Endothelial cell of umbilical vein (primary cell): ENCODE data around the gene AUTS2. TPM values are rescaled to one million over a fixed set of nuclear protein-coding genes. Genes with fewer than 3 reads are reported as not detected.

Experiments
- BruUV-seq: library from RNA; stranded (reverse); fragments of 400-500 nt; replicated peaks from 2 replicates; lab custom pipeline; 2021; lab: Mats Ljungman, UMichigan
- CTCF ChIA-PET: fragments of 300-600, 350-600 bp; sonication (Branson Sonifier 250); formaldehyde crosslinking; loops from one replicate; lab custom pipeline; 2021; ENCODE audit warnings: antibody characterized with exemption, inconsistent platforms; lab: Charles Lee
- POLR2A ChIA-PET: fragments of 300-600, 350-600 bp; sonication (Branson Sonifier 250); formaldehyde crosslinking; loops from one replicate; lab custom pipeline; 2021; ENCODE audit warnings: antibody characterized with exemption, inconsistent platforms; lab: Charles Lee
- DNase-seq: peaks from one replicate; pipeline ENCODE4 v3.0.0-alpha.2; 2011; ENCODE audit warnings: low read depth, low spot score
- FAIRE-seq: peaks from 2 replicates; lab custom pipeline; 2011; peaks lifted over from hg19 to GRCh38; lab: Jason Lieb, UNC
- H2AFZ ChIP-seq: 2 replicates; pipeline ENCODE4 v1.6.0; 2012; ENCODE audit warnings: low read depth, low read length, control low read depth, inconsistent platforms
- H3K27ac ChIP-seq: 2 replicates; pipeline ENCODE4 v1.5.1; 2011; ENCODE audit warnings: low read depth, mild to moderate bottlenecking, control low read depth, low read length, moderate library complexity; ENCODE audit not compliant: insufficient read depth
- H3K27me3 ChIP-seq, 2 experiments: 2 replicates each; pipeline versions ENCODE4 v1.6.0 to v1.6.1; 2011; ENCODE audit warnings: low read length in 2 of 2, mixed read lengths in 1 of 2; ENCODE audit not compliant: control insufficient read depth in 2 of 2, insufficient read depth in 2 of 2
- H3K36me3 ChIP-seq, 2 experiments: 2 replicates in 1 of 2; 3 replicates in 1 of 2; pipeline ENCODE4 v1.5.1; 2011; ENCODE audit warnings: low read length in 2 of 2, mild to moderate bottlenecking in 1 of 2, moderate library complexity in 1 of 2; ENCODE audit not compliant: control insufficient read depth in 2 of 2, insufficient read depth in 2 of 2; ENCODE audit errors: extremely low read depth in 1 of 2
- H3K4me1 ChIP-seq: 3 replicates; pipeline ENCODE4 v1.5.1; 2011; ENCODE audit warnings: mild to moderate bottlenecking, low read length; ENCODE audit not compliant: control insufficient read depth, insufficient read depth; ENCODE audit errors: extremely low read depth
- H3K4me2 ChIP-seq: 2 replicates; pipeline ENCODE4 v1.6.1; 2011; ENCODE audit warnings: low read length, control low read depth, mixed read lengths; ENCODE audit not compliant: insufficient read depth
- H3K4me3 ChIP-seq, 3 experiments: fragments of 200-600 bp in 1 of 3; sonication (generic), shearing (Covaris generic) in 1 of 3; replicated peaks in 1 of 3; 2 replicates each; pipeline ENCODE4 v1.5.1; 2011 to 2016; ENCODE audit warnings: control low read depth in 3 of 3, low read length in 3 of 3, mild to moderate bottlenecking in 2 of 3, inconsistent platforms in 1 of 3, low read depth in 1 of 3, moderate library complexity in 1 of 3; ENCODE audit not compliant: insufficient read depth in 1 of 3
- H3K79me2 ChIP-seq: 2 replicates; pipeline ENCODE4 v1.6.0; 2012; ENCODE audit warnings: low read length, inconsistent platforms; ENCODE audit not compliant: control insufficient read depth, insufficient read depth
- H3K9ac ChIP-seq: replicated peaks from 2 replicates; pipeline ENCODE3; 2011; ENCODE audit warnings: low read length, control low read depth; ENCODE audit not compliant: insufficient read depth; ENCODE audit errors: extremely low read depth
- H3K9me1 ChIP-seq: replicated peaks from 3 replicates; pipeline ENCODE4 v1.6.0; 2011; ENCODE audit warnings: mild to moderate bottlenecking, low read length; ENCODE audit not compliant: control insufficient read depth, insufficient read depth; ENCODE audit errors: extremely low read depth
- H3K9me3 ChIP-seq: replicated peaks from 2 replicates; pipeline ENCODE4 v1.5.1; 2012; ENCODE audit warnings: low read length, inconsistent platforms; ENCODE audit not compliant: control insufficient read depth, insufficient read depth
- H4K20me1 ChIP-seq: replicated peaks from 2 replicates; pipeline ENCODE3; 2011; ENCODE audit warnings: mild to moderate bottlenecking, low read length; ENCODE audit not compliant: control insufficient read depth, insufficient read depth; ENCODE audit errors: extremely low read depth
- EZH2 ChIP-seq: IDR thresholded peaks from 2 replicates; pipeline ENCODE4 v1.6.1; 2012; ENCODE audit warnings: borderline replicate concordance, low read depth, mild to moderate bottlenecking, moderate library complexity, low read length, inconsistent platforms; ENCODE audit not compliant: severe bottlenecking
- FOS ChIP-seq: IDR thresholded peaks from 2 replicates; pipeline ENCODE4 v1.6.1; 2011; ENCODE audit warnings: mild to moderate bottlenecking, low read length, moderate library complexity, borderline replicate concordance; ENCODE audit not compliant: insufficient read depth
- POLR2A ChIP-seq: IDR thresholded peaks from 2 replicates; pipeline ENCODE4 v1.6.1; 2012; ENCODE audit warnings: low read depth, mild to moderate bottlenecking, control low read depth, low read length
- dilution Hi-C: fragments of 300-500 bp; cut with MboI; formaldehyde crosslinking; loops from one replicate; pipeline ENCODE4 v1.15.0; 2019; ENCODE audit warnings: low sequenced_read_pairs; ENCODE audit not compliant: extremely low pct_ligation_motif_present
- intact Hi-C: fragments of 100-400 bp; cut with micrococcal nuclease; formaldehyde crosslinking; loops from one replicate; pipeline ENCODE4 v1.10.0; 2022
- polyA plus RNA-seq, 4 experiments: library from polyadenylated mRNA; depleted of rRNA in 3 of 4; stranded (reverse) in 3 of 4; unstranded in 1 of 4; fragments of >200 nt; gene quantifications; 2 replicates each; pipeline versions ENCODE4 v1.2.1 to v1.2.3, GENCODE V29; 2011 to 2012; ENCODE audit warnings: missing spikeins in 1 of 4
- total RNA-seq: library from RNA; stranded (reverse); gene quantifications from 2 replicates; pipeline ENCODE4 v1.2.3, GENCODE V29; 2021
- TF ChIP-seq, protein P1 (sequence below), 2 donors: IDR thresholded peaks; 1 replicate in 1 of 2; 2 replicates in 1 of 2; pipeline ENCODE4 v1.5.1; 2011; ENCODE audit warnings: low read length in 2 of 2, mild to moderate bottlenecking in 2 of 2, moderate library complexity in 2 of 2, control low read depth in 1 of 2, inconsistent platforms in 1 of 2, low read depth in 1 of 2; ENCODE audit not compliant: insufficient read depth in 1 of 2; ENCODE audit errors: extremely low read depth in 1 of 2

Gene AUTS2
- total and polyA plus RNA-seq, 2 donors (not counting 3 experiments of a cell fraction or from before 2014, with no cell fraction given) = 0.59 to 8.0 TPM

- Histone ChIP-seq H2AFZ (no peak overlapping the region), H3K27me3 (no peaks in the 10 kb centered on the region), H3K9ac (no peak overlapping the region), H3K9me1 (no peaks in the 10 kb centered on the region), H3K36me3 (no peaks in the 10 kb centered on the region), H4K20me1 (no peaks in the 10 kb centered on the region), H3K4me3 (no peak overlapping the region), H3K79me2 (no peaks in the 10 kb centered on the region), H3K4me2 (no peak overlapping the region), H3K4me1 (no peaks in the 10 kb centered on the region), H3K9me3 (no peaks in the 10 kb centered on the region), H3K27ac (no peak overlapping the region)
- FAIRE-seq (no peak), DNase-seq (no peak)
- BruUV-seq = no TSS peak
- intact Hi-C loops (no loop called here), dilution Hi-C loops (no loop called here)
- POLR2A ChIA-PET = no interaction called here
- TF ChIP-seq FOS = no peak
- CTCF ChIA-PET = no interaction called here
Observed at GRCh38 chr7:69759373-69759772, 161.1 kb downstream of the AUTS2 start.

DNA sequence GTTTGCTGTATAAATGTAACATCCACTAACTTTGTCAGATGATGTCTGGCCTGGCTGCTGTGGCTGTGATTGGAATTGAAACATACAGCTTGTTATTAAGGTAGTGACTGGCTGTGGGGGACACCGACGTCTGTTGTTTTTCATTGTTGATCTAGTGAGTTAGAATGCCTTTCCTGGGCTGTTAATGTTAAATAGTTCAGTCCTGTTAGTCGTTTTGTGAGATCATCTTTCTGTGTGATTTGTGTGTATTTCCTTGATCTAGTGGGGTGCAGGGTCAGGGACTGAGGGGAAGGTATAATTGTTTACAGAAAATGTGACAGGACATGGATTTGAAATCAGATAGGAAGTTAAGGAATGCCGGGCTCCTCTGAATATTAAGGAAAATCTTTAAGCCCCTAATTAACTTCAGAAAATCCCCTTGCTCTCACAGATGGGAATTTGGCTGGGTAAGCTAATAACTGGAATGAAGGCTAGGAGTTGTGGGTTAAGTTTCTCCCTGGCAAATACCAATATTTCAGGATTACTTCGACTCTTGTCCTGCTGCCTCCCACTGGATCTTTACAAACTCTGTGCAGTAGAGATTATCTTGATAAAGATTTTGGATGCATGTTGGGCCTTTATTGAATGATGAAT is 163.1 kb downstream of the AUTS2 start:
- H3K4me1 ChIP-seq = no peaks in the 10 kb centered on the region
- no peaks in the 10 kb centered on the region for H3K9me1 ChIP-seq
- POLR2A ChIA-PET = no interaction called here
- no TSS peak for BruUV-seq
- TF ChIP-seq POLR2A (no peak), EZH2 (no peak)
- TF ChIP-seq, protein P1, sequence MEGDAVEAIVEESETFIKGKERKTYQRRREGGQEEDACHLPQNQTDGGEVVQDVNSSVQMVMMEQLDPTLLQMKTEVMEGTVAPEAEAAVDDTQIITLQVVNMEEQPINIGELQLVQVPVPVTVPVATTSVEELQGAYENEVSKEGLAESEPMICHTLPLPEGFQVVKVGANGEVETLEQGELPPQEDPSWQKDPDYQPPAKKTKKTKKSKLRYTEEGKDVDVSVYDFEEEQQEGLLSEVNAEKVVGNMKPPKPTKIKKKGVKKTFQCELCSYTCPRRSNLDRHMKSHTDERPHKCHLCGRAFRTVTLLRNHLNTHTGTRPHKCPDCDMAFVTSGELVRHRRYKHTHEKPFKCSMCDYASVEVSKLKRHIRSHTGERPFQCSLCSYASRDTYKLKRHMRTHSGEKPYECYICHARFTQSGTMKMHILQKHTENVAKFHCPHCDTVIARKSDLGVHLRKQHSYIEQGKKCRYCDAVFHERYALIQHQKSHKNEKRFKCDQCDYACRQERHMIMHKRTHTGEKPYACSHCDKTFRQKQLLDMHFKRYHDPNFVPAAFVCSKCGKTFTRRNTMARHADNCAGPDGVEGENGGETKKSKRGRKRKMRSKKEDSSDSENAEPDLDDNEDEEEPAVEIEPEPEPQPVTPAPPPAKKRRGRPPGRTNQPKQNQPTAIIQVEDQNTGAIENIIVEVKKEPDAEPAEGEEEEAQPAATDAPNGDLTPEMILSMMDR (IDR thresholded peaks at IDR 0.05; ENCODE audit: extremely low read depth in 1 of 2, insufficient read depth in 1 of 2, low read depth in 1 of 2, low read length in 2 of 2) = no peak
- H3K27ac ChIP-seq = no peak overlapping the region
- intact Hi-C loops = no loop called here
- CTCF ChIA-PET = no interaction called here
- FAIRE-seq = no peak
- H2AFZ ChIP-seq = no peak overlapping the region
- no peaks in the 10 kb centered on the region for H3K36me3 ChIP-seq
- no peaks in the 10 kb centered on the region for H3K79me2 ChIP-seq
- no peak overlapping the region for H3K4me2 ChIP-seq
- no peak overlapping the region for H3K4me3 ChIP-seq
- dilution Hi-C loops = no loop called here
- no peaks in the 10 kb centered on the region for H3K27me3 ChIP-seq
- DNase-seq = no peak
- H4K20me1 ChIP-seq = no peaks in the 10 kb centered on the region
- no peak overlapping the region for H3K9ac ChIP-seq
- H3K9me3 ChIP-seq = no peaks in the 10 kb centered on the region
